GM15510 (cell line): ENCODE measurements around the gene AMDHD2.

Experiments
- POLR2A ChIP-seq: IDR thresholded peaks from 3 replicates; pipeline ENCODE4 v1.6.1; 2011; ENCODE audit warnings: borderline replicate concordance; ENCODE audit not compliant: insufficient read length; ENCODE audit errors: extremely low read depth

AMDHD2 gene, protein sequence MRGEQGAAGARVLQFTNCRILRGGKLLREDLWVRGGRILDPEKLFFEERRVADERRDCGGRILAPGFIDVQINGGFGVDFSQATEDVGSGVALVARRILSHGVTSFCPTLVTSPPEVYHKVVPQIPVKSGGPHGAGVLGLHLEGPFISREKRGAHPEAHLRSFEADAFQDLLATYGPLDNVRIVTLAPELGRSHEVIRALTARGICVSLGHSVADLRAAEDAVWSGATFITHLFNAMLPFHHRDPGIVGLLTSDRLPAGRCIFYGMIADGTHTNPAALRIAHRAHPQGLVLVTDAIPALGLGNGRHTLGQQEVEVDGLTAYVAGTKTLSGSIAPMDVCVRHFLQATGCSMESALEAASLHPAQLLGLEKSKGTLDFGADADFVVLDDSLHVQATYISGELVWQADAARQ

DNA sequence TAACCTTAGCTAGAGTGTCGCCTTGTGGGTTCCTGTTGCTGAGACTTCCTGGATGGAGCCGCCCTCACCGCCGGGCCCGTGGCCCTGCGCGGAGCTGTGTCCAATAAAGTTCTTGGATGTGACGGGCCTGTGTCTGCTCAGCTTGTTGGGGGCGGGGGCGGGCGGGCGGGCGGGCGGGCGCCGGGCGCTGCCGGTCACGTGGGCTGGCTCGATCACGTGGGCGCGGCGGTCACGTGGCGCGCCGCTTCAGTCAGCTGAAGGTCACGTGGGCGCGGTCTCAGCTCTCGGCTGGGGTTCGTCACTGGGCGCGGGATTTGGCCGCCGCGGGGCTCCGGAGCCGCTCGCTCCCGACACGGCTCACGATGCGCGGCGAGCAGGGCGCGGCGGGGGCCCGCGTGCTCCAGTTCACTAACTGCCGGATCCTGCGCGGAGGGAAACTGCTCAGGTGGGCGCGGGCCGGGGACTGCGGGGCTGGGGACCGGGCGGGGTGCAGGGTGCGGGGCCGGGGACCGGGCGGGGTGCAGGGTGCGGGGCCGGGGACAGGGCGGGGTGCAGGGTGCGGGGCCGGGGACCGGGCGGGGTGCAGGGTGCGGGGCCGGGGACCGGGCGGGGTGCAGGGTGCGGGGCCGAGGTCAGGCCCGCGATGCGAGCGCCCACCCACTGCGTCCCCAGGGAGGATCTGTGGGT lies at the start of gene AMDHD2:
Gene AMDHD2, plus strand, starts transcription at position 275 of the 687 bp plus-strand sequence. Its CDS starts 88 bp downstream, at position 363.
- peak; percentile 67 for TF ChIP-seq POLR2A

DNA sequence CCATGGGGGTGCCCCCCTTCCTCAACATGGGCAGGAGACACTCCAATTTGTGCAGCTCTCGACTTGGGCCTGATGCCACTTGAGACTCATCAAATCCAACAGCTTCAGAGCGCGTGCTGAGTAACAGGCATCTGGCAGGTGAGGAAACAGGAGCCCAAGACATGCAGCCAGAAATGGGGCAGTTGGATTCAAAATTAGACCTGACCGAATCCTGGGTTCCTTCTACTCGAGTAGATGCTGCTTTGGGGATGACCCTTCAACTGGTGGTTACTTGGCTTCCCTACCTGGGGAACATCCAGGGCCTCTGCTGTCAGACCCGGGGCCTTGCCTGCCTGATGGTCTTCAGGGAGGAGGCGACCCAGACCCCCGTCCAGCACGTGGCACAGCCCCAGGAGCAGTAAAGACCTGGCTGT lies 49.6 kb upstream of the AMDHD2 start:
- TF ChIP-seq POLR2A: no peak

DNA sequence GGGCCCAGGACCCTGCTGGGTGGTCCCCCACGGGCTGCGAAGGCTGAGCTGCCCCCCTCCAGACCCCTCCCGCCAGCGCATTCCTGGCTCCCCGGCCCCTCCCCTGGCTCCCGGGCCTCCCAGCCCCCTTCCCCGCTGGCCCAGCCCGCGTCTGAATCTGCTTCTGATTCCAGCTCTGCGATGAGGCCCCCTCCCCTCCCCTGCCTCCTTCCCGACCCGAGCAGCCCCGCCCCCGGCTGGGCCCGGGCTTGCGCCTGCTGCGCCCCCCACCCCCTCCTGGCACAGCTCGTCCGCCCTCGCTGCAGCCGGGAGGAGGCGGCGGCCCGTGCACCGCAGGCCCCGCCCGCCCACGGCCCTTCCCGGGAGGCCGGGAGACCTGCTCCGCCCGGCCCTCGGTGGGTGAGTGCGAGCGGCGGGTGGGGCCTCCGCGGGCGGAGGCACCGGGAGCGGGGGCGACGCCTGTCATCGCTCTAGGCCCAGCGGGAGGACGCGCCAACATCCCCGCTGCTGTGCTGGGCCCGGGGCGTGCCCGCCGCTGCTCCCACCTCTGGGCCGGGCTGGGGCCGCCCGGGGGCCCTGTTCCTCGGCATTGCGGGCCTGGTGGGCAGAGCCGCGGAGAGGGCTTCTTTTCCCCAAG lies 49.0 kb upstream of the AMDHD2 start, which contains the start of gene NTN3:
Gene NTN3, plus strand, starts transcription at position 282 of the 637 bp plus-strand sequence. CDS start 405 bp downstream, outside the sequence.
- no peak for TF ChIP-seq POLR2A

DNA sequence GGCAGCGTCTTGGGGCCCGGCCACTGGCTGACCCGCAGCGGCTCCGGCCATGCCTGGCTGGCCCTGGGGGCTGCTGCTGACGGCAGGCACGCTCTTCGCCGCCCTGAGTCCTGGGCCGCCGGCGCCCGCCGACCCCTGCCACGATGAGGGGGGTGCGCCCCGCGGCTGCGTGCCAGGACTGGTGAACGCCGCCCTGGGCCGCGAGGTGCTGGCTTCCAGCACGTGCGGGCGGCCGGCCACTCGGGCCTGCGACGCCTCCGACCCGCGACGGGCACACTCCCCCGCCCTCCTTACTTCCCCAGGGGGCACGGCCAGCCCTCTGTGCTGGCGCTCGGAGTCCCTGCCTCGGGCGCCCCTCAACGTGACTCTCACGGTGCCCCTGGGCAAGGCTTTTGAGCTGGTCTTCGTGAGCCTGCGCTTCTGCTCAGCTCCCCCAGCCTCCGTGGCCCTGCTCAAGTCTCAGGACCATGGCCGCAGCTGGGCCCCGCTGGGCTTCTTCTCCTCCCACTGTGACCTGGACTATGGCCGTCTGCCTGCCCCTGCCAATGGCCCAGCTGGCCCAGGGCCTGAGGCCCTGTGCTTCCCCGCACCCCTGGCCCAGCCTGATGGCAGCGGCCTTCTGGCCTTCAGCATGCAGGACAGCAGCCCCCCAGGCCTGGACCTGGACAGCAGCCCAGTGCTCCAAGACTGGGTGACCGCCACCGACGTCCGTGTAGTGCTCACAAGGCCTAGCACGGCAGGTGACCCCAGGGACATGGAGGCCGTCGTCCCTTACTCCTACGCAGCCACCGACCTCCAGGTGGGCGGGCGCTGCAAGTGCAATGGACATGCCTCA lies 48.3 kb upstream of the AMDHD2 start:
- TF ChIP-seq POLR2A: no peak

DNA sequence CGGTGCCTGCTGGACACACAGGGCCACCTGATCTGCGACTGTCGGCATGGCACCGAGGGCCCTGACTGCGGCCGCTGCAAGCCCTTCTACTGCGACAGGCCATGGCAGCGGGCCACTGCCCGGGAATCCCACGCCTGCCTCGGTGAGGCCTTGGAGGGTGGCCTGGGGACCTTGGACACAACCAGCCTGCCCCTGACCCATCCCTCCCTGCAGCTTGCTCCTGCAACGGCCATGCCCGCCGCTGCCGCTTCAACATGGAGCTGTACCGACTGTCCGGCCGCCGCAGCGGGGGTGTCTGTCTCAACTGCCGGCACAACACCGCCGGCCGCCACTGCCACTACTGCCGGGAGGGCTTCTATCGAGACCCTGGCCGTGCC lies 47.7 kb upstream of the AMDHD2 start:
- no peak for TF ChIP-seq POLR2A

DNA sequence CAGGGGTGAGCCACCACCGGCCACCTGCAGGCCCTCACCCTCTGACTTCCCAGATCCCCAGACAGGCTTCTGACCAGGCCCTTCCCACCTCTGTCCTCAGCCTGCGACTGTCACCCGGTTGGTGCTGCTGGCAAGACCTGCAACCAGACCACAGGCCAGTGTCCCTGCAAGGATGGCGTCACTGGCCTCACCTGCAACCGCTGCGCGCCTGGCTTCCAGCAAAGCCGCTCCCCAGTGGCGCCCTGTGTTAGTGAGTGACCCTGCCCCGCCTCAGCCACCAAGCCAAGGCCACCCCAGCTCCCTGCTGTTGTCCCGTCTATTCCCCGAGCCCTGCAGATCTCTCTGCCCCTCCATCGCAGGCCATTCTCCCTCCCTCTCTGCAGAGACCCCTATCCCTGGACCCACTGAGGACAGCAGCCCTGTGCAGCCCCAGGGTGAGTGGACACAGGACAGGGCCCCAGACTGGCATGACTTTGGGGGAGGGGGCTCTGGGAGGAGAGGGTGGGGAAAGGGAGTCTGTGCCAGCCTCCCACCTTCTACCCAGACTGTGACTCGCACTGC lies 47.2 kb upstream of the AMDHD2 start:
- no peak for TF ChIP-seq POLR2A

DNA sequence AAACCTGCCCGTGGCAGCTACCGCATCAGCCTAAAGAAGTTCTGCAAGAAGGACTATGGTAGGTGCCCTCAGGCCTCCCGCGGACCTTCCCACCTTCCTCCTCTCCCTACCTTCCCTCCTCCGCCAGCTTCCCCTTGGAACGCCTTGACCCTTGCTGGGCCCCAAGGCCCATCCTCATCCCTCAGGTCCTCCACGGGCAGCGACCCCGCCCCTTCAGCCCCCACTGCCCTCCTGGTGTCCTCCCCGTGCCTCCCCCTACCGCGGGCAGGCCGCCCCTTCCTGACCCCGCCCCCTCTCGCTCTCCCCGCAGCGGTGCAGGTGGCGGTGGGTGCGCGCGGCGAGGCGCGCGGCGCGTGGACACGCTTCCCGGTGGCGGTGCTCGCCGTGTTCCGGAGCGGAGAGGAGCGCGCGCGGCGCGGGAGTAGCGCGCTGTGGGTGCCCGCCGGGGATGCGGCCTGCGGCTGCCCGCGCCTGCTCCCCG lies 46.7 kb upstream of the AMDHD2 start:
- no peak for TF ChIP-seq POLR2A

DNA sequence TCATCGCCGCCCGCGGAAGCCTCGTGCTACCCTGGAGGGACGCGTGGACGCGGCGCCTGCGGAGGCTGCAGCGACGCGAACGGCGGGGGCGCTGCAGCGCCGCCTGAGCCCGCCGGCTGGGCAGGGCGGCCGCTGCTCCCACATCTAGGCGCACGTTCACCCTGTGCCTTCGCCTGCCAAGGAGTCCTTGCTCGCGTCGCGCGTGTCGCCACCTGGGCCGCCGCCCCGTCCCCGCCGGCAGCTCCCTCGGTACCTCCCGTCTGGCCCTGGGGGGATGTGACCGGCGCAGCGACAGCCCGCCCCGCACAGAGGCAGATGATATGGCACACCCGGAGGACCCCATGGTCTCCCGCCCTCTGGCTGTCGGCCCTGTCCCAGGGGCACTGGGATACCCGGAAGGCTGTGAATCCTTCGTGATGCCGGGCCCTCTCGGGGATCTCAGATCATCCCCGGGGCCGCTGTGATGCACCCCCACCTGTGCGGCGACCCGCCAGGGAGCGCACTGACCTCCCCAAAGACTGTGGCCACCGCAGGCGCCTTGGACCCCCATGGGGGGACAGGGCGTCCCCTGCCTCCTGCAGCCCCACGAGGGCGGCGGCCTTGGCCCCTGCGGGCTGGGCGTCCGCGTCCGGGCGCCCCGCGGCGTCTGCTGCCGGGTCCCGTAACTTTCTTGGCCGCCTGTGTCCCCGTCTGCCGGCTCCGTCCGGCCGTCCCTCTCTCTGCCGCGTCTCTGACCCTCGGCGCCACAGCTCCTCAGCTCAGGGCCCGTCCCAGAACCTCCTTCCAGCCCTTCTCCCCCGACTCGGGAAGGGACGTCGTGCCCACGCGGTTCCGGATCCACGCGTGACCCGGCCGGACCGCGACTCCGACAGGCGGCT lies 45.9 kb upstream of the AMDHD2 start:
- no peak for TF ChIP-seq POLR2A

DNA sequence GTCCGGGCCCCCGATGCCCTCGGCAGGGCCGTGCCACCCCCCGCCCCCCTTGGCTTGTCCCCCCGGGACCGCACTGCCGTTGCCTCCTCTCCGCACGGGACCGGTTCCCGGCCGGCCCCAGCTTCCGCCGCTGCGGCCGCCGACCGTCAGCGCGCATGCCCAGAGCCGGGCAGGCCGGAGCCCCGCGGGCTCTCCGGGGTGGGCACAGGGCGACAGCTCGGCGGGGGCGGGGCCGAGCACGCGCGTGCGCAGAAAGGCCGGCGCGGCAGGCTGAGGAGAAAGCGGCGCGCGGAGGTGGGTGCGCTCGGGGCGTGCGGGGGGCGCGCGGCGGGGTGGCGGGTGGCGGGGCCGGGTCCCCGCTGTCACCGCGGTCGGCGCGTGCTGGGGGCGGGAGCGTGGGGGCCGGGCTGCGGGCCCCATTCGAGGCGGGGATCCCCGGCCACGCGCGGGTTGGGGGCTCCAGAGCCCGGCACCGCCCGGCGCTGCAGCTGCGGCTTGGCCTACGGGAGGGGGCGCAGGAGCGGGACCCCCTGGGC lies 45.2 kb upstream of the AMDHD2 start, which contains the start of gene TBC1D24:
Gene TBC1D24, plus strand, starts transcription at position 251 of the 536 bp plus-strand sequence. CDS start 21,022 bp downstream, outside the sequence.
- peak; percentile 91 for TF ChIP-seq POLR2A

DNA sequence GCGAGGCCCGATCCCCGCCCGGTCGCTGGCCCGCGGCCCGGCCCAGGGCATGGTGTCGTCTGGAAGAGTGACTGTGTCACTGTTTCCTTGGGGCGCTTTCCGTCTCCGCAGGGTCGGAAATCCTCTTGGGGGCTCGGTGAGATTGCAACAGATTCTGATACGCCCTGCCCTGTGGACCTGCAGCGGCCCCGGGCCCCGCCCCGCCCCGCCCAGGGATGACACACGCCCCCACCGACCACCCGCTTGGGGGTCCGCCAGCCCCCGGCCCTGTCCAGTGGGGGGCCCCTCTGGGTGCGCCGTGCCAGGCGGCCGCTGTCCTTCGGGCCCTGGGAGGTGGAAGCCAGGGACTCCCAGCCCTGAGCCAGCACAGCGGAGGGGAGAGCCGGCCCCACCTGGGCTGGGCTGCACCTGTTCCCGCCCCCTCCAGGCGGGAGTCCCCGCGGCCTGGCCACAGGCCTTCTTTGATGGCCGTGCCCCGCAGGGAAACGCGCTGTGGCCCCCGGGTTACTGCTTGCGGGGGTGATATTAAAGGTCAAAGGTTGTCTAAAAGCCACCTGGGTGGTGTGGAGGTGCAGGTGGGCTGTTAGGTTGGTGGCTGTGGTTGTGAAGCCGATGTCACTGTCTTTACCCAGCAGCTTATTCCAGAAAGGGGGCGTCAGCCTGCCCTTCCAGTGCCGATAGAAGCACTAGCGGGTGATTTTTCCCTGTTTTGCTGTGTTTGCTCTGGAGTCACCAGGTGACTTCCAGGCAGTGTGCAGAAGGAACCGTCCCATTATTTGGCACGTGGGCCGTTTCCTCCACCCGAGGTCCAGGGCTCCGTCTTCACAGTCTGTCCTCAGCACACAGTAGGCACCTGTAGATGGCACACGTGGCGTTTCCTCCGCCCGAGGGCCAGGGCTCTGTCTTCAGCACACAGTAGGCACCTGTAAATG lies 44.5 kb upstream of the AMDHD2 start:
- no peak for TF ChIP-seq POLR2A

DNA sequence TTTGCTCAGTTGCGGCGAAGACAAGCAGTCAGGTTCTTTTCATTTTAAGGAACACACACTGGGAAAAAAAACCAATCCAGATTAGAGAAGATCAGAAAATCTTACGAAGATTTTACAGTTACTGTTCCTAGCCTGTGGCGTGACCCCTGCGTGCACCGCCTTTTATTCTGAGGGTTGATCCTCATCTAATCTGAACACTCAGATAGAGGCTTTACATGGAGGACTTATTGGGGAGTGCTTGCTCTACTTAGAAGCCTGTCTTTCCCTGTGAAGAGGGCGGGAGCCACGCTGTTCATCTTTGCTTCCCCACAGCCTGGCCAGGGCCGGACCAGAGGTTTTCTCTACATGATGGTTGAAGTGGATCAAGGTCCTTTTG lies 43.8 kb upstream of the AMDHD2 start:
- no peak for TF ChIP-seq POLR2A

DNA sequence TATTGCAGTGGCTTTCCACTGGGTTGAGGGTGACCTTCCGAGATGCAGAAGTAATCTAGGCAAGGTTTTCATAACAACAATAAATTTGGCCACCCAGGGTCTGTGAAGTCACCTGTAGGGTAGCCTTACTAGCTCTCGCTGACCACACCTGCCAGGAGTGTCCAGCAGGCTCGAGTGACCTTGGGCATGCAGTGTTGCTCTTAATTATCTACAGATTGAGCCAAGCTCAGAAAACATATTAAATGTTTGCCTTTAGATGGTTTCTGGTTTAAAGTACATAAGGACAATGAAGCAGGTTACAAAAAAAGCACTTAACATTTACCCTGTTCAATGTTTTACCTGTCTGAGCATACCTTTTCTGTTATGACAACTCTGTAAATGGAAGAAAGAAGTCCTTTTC lies 43.4 kb upstream of the AMDHD2 start:
- TF ChIP-seq POLR2A: no peak
